A673 (cell line): ENCODE measurements around the gene ANGPTL2.

ENCODE experiments used
- CTCF ChIP-seq: fragments of 300-800, 200-600 bp; sonication (generic); conservative IDR thresholded peaks from 2 replicates; pipeline ENCODE4 v1.5.1; 2017; ENCODE audit warnings: low read depth, mild to moderate bottlenecking, antibody characterized with exemption, low read length, moderate library complexity, mixed read lengths
- EZH2 ChIP-seq: fragments of 200-600 bp; sonication (generic); IDR thresholded peaks from 2 replicates; pipeline ENCODE4 v1.6.1; 2017; ENCODE audit warnings: borderline replicate concordance, low read depth, mild to moderate bottlenecking, mixed read lengths, antibody characterized with exemption, low read length; ENCODE audit not compliant: poor library complexity, severe bottlenecking

- TF ChIP-seq CTCF: no peak
- no peak for TF ChIP-seq EZH2
Observed at GRCh38 chr9:127109212-127109711, 13.2 kb downstream of the ANGPTL2 start.
